Liver (tissue), 9 donors: ENCODE results near the gene ARHGEF10L. TPM values are rescaled to one million over a fixed set of nuclear protein-coding genes. Genes with fewer than 3 reads are reported as not detected.

Source experiments
- DNase-seq: peaks from one replicate; pipeline ENCODE4 v3.0.0-alpha.2; 2017; ENCODE audit warnings: low spot score
- H3K27ac ChIP-seq, 2 donors: one replicate each; pipeline ENCODE4 v1.7.0; 2013; ENCODE audit warnings: inconsistent platforms in 2 of 2, low read length in 2 of 2, control low read depth in 1 of 2, low read depth in 1 of 2, mild to moderate bottlenecking in 1 of 2
- H3K27me3 ChIP-seq, 4 donors: one replicate each; pipeline versions ENCODE4 v1.6.1 to v1.7.0; 2013; ENCODE audit warnings: low read length in 3 of 4, inconsistent platforms in 1 of 4, mild to moderate bottlenecking in 1 of 4, moderate library complexity in 1 of 4; ENCODE audit not compliant: control insufficient read depth in 4 of 4, insufficient read depth in 4 of 4
- H3K36me3 ChIP-seq, 4 donors: one replicate each; pipeline versions ENCODE4 v1.6.1 to v1.7.0; 2013; ENCODE audit warnings: low read length in 3 of 4, mild to moderate bottlenecking in 3 of 4, low read depth in 1 of 4, moderate library complexity in 1 of 4; ENCODE audit not compliant: control insufficient read depth in 4 of 4, insufficient read depth in 3 of 4
- H3K4me1 ChIP-seq, 4 donors: one replicate each; pipeline versions ENCODE4 v1.6.1 to v1.7.0; 2013; ENCODE audit warnings: low read length in 3 of 4, mild to moderate bottlenecking in 3 of 4, moderate library complexity in 1 of 4; ENCODE audit not compliant: control insufficient read depth in 4 of 4, insufficient read depth in 4 of 4
- H3K4me3 ChIP-seq, 3 donors: one replicate each; pipeline versions ENCODE4 v1.6.1 to v1.7.0; 2013; ENCODE audit warnings: low read length in 3 of 3, control low read depth in 1 of 3, low read depth in 1 of 3, mild to moderate bottlenecking in 1 of 3
- H3K9ac ChIP-seq, 2 donors: one replicate each; pipeline ENCODE4 v1.7.0; 2013; ENCODE audit warnings: low read length in 2 of 2, mild to moderate bottlenecking in 2 of 2, moderate library complexity in 2 of 2, control low read depth in 1 of 2, low read depth in 1 of 2
- H3K9me3 ChIP-seq, 4 donors: one replicate each; pipeline versions ENCODE4 v1.6.1 to v1.7.0; 2013; ENCODE audit warnings: low read length in 3 of 4; ENCODE audit not compliant: control insufficient read depth in 4 of 4
- ATF3 ChIP-seq: IDR thresholded peaks from 2 replicates; pipeline ENCODE4 v1.6.1; 2016; ENCODE audit warnings: antibody characterized with exemption
- CTCF ChIP-seq: fragments of 150-350 bp; IDR thresholded peaks from 2 replicates; pipeline ENCODE4 v1.5.1; 2017; ENCODE audit warnings: improper control_type of control experiment, low read depth, low read length; ENCODE audit not compliant: missing input control
- EGR1 ChIP-seq, 2 donors: IDR thresholded peaks; 2 replicates each; pipeline ENCODE4 v1.6.1; 2016 to 2018; ENCODE audit warnings: antibody characterized with exemption in 2 of 2, low read depth in 2 of 2
- HNF4A ChIP-seq, 2 donors: conservative IDR thresholded peaks; 2 replicates each; pipeline ENCODE4 v1.6.1; 2016; ENCODE audit warnings: antibody characterized with exemption in 2 of 2, mild to moderate bottlenecking in 2 of 2
- MAX ChIP-seq: IDR thresholded peaks from 2 replicates; pipeline ENCODE4 v1.6.1; 2016; ENCODE audit warnings: antibody characterized with exemption
- NR2F2 ChIP-seq: IDR thresholded peaks from 2 replicates; pipeline ENCODE4 v1.6.1; 2016; ENCODE audit warnings: antibody characterized with exemption
- RAD21 ChIP-seq, 2 donors: IDR thresholded peaks; 2 replicates each; pipeline ENCODE4 v1.6.1; 2016; ENCODE audit warnings: antibody characterized with exemption in 2 of 2, mild to moderate bottlenecking in 2 of 2
- RXRA ChIP-seq, 2 donors: IDR thresholded peaks; 2 replicates each; pipeline ENCODE4 v1.6.1; 2017 to 2018; ENCODE audit warnings: antibody characterized with exemption in 2 of 2, mild to moderate bottlenecking in 1 of 2
- SP1 ChIP-seq: IDR thresholded peaks from 2 replicates; pipeline ENCODE4 v1.6.1; 2018; ENCODE audit warnings: antibody characterized with exemption, mild to moderate bottlenecking
- TAF1 ChIP-seq: conservative IDR thresholded peaks from 2 replicates; pipeline ENCODE4 v1.6.1; 2016; ENCODE audit warnings: antibody characterized with exemption, mild to moderate bottlenecking
- YY1 ChIP-seq: IDR thresholded peaks from 2 replicates; pipeline ENCODE4 v1.6.1; 2016; ENCODE audit warnings: antibody characterized with exemption, mild to moderate bottlenecking
- ZBTB33 ChIP-seq: IDR thresholded peaks from 2 replicates; pipeline ENCODE4 v1.6.1; 2016; ENCODE audit warnings: antibody characterized with exemption
- WGBS: extraction: QIAGEN DNeasy Blood & Tissue Kit; methylation state at CpG from one replicate; pipeline ENCODE4 v1.1.7; 2013; 5-methylcytosine and 5-hydroxymethylcytosine counted together
- polyA plus RNA-seq, 2 donors: library from polyadenylated mRNA; stranded (reverse) in 1 of 2; unstranded in 1 of 2; fragments of 200-250 nt in 1 of 2; fragments of >200 nt in 1 of 2; fragmentation: Nextera tagmentation in 1 of 2; extraction: Ambion mirVana in 1 of 2; gene quantifications; one replicate each; pipeline versions ENCODE4 v1.2.1 to v1.2.3, GENCODE V29; 2013 to 2015
- total RNA-seq, 2 donors: library from RNA; depleted of rRNA; stranded (reverse); fragments of >200 nt; gene quantifications; one replicate each; pipeline ENCODE4 v1.2.3, GENCODE V29; 2014
- TF ChIP-seq, protein P1 (sequence below): IDR thresholded peaks from 2 replicates; pipeline ENCODE4 v1.6.1; 2016; ENCODE audit warnings: antibody characterized with exemption, mild to moderate bottlenecking
- donor health status: healthy.
- donor health status: healthy.
- donor health status: healthy.
- donor health status: healthy.
- donor health status: healthy.

Gene ARHGEF10L
- total and polyA plus RNA-seq, 4 donors = 26.3 to 169 (median 57.5) TPM

DNA sequence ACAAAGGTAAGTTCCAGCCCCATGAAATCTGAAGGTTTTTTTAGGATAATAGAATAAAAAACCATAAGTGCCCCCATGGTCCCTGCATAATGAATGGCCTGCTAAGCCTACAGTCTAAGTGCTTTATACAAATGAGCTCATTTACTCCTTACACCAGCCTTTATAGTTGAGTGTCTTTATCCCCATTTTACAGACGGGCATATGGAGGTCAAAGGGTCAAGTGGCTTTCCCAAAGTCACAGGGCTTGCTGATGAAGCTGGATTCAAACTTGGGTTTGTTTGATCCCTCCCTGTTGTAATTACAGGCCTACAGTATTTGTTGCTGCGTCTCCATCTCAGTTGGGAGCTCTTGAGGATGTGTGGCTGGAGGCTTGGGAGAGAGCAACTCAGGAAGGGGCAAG, 28.3 kb upstream of the ARHGEF10L start:
- Histone ChIP-seq H3K36me3 (no peaks in the 10 kb centered on the region), H3K27me3 (no peaks in the 10 kb centered on the region), H3K27ac (no peak overlapping the region), H3K9ac (no peak overlapping the region), H3K4me3 (no peak overlapping the region), H3K9me3 (no peaks in the 10 kb centered on the region), H3K4me1 (peaks cover 3 to 11% (median 8%) of the 10 kb centered on the region in 4 donors)
- no peak for DNase-seq
- 89% methylated on average over 2 of the region's 2 CpGs for WGBS
- TF ChIP-seq TAF1 (no peak), MAX (no peak), RAD21 (IDR thresholded peaks at IDR 0.05) (no peak), SP1 (no peak)

GRCh38 chr1:17513131-17513530, 26.4 kb upstream of the ARHGEF10L start:
- Histone ChIP-seq H3K4me3 (no peak overlapping the region), H3K27me3 (no peaks in the 10 kb centered on the region), H3K9me3 (no peaks in the 10 kb centered on the region), H3K4me1 (peaks cover 10 to 18% (median 15%) of the 10 kb centered on the region in 4 donors), H3K36me3 (no peaks in the 10 kb centered on the region), H3K9ac (no peak overlapping the region), H3K27ac (no peak overlapping the region)
- WGBS = 86% methylated on average over 4 of the region's 4 CpGs
- TF ChIP-seq ATF3 (no peak), MAX (no peak), HNF4A (conservative IDR thresholded peaks at IDR 0.05) (no peak), TAF1 (no peak), SP1 (no peak), YY1 (no peak), EGR1 (IDR thresholded peaks at IDR 0.05; ENCODE audit: low read depth in 2 of 2) (no peak)
- DNase-seq = no peak

DNA sequence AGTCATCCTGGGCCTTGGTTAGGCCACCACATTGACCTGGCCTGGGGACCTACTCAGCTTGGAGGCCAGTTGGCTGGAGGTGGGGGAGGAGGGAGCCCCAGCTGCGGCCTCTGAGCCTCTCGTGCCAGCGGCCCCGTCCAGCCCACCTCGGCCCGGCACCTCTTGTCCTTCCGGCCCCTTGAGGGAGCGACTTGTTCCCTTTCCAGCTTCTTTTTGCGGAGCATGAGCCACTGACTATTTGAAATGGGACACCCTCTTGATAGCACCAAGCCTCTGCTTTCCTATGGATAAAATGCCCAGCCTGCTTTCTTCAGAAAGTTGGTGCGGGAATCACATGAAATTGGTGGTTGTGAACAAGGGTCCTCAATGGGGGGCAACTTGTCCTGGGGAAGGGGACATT, 24.7 kb upstream of the ARHGEF10L start:
- no peak overlapping the region for H3K27ac ChIP-seq
- H3K4me1 ChIP-seq = peaks cover 10 to 18% (median 15%) of the 10 kb centered on the region in 4 donors
- no peaks in the 10 kb centered on the region for H3K36me3 ChIP-seq
- 90% methylated on average over 10 of the region's 10 CpGs for WGBS
- no peaks in the 10 kb centered on the region for H3K27me3 ChIP-seq
- no peaks in the 10 kb centered on the region for H3K9me3 ChIP-seq
- no peak overlapping the region for H3K9ac ChIP-seq
- H3K4me3 ChIP-seq = no peak overlapping the region
- TF ChIP-seq TAF1 (no peak), ZBTB33 (no peak), NR2F2 (no peak), CTCF (no peak), RXRA (IDR thresholded peaks at IDR 0.05) (no peak)
- TF ChIP-seq, protein P1, sequence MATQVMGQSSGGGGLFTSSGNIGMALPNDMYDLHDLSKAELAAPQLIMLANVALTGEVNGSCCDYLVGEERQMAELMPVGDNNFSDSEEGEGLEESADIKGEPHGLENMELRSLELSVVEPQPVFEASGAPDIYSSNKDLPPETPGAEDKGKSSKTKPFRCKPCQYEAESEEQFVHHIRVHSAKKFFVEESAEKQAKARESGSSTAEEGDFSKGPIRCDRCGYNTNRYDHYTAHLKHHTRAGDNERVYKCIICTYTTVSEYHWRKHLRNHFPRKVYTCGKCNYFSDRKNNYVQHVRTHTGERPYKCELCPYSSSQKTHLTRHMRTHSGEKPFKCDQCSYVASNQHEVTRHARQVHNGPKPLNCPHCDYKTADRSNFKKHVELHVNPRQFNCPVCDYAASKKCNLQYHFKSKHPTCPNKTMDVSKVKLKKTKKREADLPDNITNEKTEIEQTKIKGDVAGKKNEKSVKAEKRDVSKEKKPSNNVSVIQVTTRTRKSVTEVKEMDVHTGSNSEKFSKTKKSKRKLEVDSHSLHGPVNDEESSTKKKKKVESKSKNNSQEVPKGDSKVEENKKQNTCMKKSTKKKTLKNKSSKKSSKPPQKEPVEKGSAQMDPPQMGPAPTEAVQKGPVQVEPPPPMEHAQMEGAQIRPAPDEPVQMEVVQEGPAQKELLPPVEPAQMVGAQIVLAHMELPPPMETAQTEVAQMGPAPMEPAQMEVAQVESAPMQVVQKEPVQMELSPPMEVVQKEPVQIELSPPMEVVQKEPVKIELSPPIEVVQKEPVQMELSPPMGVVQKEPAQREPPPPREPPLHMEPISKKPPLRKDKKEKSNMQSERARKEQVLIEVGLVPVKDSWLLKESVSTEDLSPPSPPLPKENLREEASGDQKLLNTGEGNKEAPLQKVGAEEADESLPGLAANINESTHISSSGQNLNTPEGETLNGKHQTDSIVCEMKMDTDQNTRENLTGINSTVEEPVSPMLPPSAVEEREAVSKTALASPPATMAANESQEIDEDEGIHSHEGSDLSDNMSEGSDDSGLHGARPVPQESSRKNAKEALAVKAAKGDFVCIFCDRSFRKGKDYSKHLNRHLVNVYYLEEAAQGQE = no peak
- DNase-seq = no peak
